A673 (cell line): ENCODE measurements around the gene FGGY. TPM values are rescaled to one million over a fixed set of nuclear protein-coding genes. Genes with fewer than 3 reads are reported as not detected.

Experiments
- BruUV-seq: library from RNA; stranded (reverse); fragments of 400-500 nt; replicated peaks from 2 replicates; lab custom pipeline; 2021; lab: Mats Ljungman, UMichigan
- CTCF ChIA-PET: fragments of 300-600 bp; sonication (Branson Sonifier 250); formaldehyde crosslinking; loops from one replicate; lab custom pipeline; 2022; ENCODE audit warnings: antibody characterized with exemption; lab: Charles Lee
- POLR2A ChIA-PET: fragments of 300-600 bp; sonication (Branson Sonifier 250); formaldehyde crosslinking; loops from one replicate; lab custom pipeline; 2022; ENCODE audit warnings: antibody characterized with exemption; ENCODE audit not compliant: low non-redundant PET; lab: Charles Lee
- DNase-seq: peaks from one replicate; pipeline ENCODE4 v3.0.0-alpha.2; 2015; ENCODE audit warnings: low spot score
- H3K27ac ChIP-seq: fragments of 200-600 bp; sonication (generic); 2 replicates; pipeline ENCODE4 v1.5.1; 2016; ENCODE audit warnings: mixed run types, low read depth, mild to moderate bottlenecking, mixed read lengths, antibody characterized with exemption, low read length; ENCODE audit not compliant: poor library complexity, severe bottlenecking
- H3K27me3 ChIP-seq: fragments of 200-600 bp; sonication (generic); replicated peaks from 2 replicates; pipeline ENCODE4 v1.6.1; 2017; ENCODE audit warnings: mixed run types, low read depth, mild to moderate bottlenecking, mixed read lengths, antibody characterized with exemption, low read length; ENCODE audit not compliant: insufficient read depth, poor library complexity
- H3K36me3 ChIP-seq: fragments of 200-600 bp; sonication (generic); 2 replicates; pipeline ENCODE4 v1.6.1; 2016; ENCODE audit warnings: mixed run types, mild to moderate bottlenecking, mixed read lengths, antibody characterized with exemption, low read length; ENCODE audit not compliant: insufficient read depth, poor library complexity, severe bottlenecking
- H3K4me1 ChIP-seq: fragments of 200-600 bp; sonication (generic); 2 replicates; pipeline ENCODE4 v1.6.1; 2017; ENCODE audit warnings: mixed run types, mild to moderate bottlenecking, mixed read lengths, antibody characterized with exemption, low read length; ENCODE audit not compliant: insufficient read depth, poor library complexity, severe bottlenecking
- H3K4me3 ChIP-seq: fragments of 200-600 bp; sonication (generic); 2 replicates; pipeline ENCODE4 v1.5.1; 2016; ENCODE audit warnings: low read depth, mixed run types, mild to moderate bottlenecking, mixed read lengths, low read length; ENCODE audit not compliant: poor library complexity, severe bottlenecking
- H3K9me3 ChIP-seq: fragments of 200-600 bp; sonication (generic); 2 replicates; pipeline ENCODE4 v1.6.1; 2016; ENCODE audit warnings: mixed run types, low read depth, mild to moderate bottlenecking, mixed read lengths, antibody characterized with exemption, low read length; ENCODE audit not compliant: poor library complexity, severe bottlenecking
- EZH2 ChIP-seq: fragments of 200-600 bp; sonication (generic); IDR thresholded peaks from 2 replicates; pipeline ENCODE4 v1.6.1; 2017; ENCODE audit warnings: borderline replicate concordance, low read depth, mild to moderate bottlenecking, mixed read lengths, antibody characterized with exemption, low read length; ENCODE audit not compliant: poor library complexity, severe bottlenecking
- intact Hi-C: fragments of 100-400 bp; cut with micrococcal nuclease; formaldehyde crosslinking; loops from one replicate; pipeline ENCODE4 v1.10.0; 2022; ENCODE audit not compliant: unreplicated experiment
- total RNA-seq: library from RNA; stranded (reverse); gene quantifications from 2 replicates; pipeline ENCODE4 v1.2.3, GENCODE V29; 2021
- TF ChIP-seq, protein P1 (sequence below): fragments of 300-800, 200-600 bp; sonication (generic); conservative IDR thresholded peaks from 2 replicates; pipeline ENCODE4 v1.5.1; 2017; ENCODE audit warnings: low read depth, mild to moderate bottlenecking, antibody characterized with exemption, low read length, moderate library complexity, mixed read lengths

FGGY gene
- total RNA-seq, 1 experiment from 2014 or later: 2.6 TPM

DNA sequence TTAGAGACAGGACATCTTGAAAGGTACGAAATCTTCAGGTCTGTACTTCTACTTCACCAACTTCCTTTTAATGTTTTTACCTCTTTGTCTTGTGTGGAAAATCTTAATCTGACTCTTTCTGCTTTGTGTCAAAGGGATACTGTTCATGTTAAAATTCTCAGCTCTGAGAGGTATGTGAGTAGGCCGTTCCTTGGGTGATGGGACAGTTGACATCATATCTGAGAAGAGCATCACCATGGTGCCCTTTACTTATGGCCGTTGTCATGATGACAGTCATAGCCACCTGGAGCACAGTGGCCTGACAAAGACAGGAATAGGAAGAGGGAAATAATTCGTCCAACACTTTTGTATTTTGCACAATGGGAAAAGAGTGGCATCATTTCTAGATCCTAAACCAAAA is 145.6 kb downstream of the FGGY start:
- ChIA-PET POLR2A (no interaction called here), CTCF (no interaction called here)
- no peak overlapping the region for H3K27ac ChIP-seq
- intact Hi-C loops: no loop called here
- TF ChIP-seq EZH2: no peak
- TF ChIP-seq, protein P1, sequence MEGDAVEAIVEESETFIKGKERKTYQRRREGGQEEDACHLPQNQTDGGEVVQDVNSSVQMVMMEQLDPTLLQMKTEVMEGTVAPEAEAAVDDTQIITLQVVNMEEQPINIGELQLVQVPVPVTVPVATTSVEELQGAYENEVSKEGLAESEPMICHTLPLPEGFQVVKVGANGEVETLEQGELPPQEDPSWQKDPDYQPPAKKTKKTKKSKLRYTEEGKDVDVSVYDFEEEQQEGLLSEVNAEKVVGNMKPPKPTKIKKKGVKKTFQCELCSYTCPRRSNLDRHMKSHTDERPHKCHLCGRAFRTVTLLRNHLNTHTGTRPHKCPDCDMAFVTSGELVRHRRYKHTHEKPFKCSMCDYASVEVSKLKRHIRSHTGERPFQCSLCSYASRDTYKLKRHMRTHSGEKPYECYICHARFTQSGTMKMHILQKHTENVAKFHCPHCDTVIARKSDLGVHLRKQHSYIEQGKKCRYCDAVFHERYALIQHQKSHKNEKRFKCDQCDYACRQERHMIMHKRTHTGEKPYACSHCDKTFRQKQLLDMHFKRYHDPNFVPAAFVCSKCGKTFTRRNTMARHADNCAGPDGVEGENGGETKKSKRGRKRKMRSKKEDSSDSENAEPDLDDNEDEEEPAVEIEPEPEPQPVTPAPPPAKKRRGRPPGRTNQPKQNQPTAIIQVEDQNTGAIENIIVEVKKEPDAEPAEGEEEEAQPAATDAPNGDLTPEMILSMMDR: no peak
- no peak for DNase-seq
- no peaks in the 10 kb centered on the region for H3K36me3 ChIP-seq
- no peak overlapping the region for H3K4me3 ChIP-seq
- no TSS peak for BruUV-seq
- H3K9me3 ChIP-seq: no peaks in the 10 kb centered on the region
- peaks cover 14% of the 10 kb centered on the region for H3K4me1 ChIP-seq
- H3K27me3 ChIP-seq: no peaks in the 10 kb centered on the region

DNA sequence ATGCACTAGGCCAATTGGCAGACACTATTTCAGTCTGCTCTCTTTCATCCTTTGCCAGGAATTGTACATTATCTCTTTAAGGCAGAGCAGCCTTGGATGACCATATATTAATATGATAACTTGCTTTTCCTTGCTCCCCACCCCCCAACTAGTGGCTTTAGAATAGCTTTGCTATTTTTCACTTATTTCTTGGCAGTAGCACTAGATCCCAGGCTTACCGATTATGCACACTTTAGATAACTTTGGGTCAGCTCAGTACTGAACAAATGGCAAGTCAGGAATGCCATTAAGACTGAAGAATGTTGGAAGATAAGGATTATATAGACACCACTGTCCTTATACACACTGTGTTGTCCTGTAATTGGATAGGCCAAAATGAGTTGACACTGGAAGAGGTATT is 146.4 kb downstream of the FGGY start:
- Histone ChIP-seq H3K27me3 (no peaks in the 10 kb centered on the region), H3K27ac (no peak overlapping the region), H3K4me3 (no peak overlapping the region), H3K4me1 (peaks cover 15% of the 10 kb centered on the region), H3K9me3 (no peaks in the 10 kb centered on the region), H3K36me3 (no peaks in the 10 kb centered on the region)
- DNase-seq: no peak
- TF ChIP-seq, protein P1: no peak
- no peak for TF ChIP-seq EZH2
- ChIA-PET POLR2A (no interaction called here), CTCF (no interaction called here)
- BruUV-seq: no TSS peak
- intact Hi-C loops: no loop called here

DNA sequence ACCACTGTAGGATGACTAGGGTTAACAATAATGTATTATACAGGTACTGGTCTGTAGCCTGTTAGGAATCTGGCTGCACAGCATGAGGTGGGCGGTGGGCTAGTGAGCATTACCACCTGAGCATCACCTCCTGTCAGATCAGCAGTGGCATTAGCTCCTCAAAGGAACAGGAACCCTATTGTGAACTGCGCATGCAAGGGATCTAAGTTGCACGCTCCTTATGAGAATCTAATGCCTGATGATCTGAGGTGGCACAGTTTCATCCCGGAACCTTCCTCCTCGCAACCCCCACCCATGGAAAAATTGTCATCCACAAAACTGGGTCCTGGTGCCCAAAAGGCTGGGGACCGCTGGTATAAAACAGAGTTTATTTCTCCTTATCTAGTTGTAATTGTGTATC is 147.6 kb downstream of the FGGY start:
- DNase-seq: no peak
- no peak overlapping the region for H3K4me3 ChIP-seq
- intact Hi-C loops: no loop called here
- no peak overlapping the region for H3K27ac ChIP-seq
- TF ChIP-seq, protein P1: no peak
- no peak for TF ChIP-seq EZH2
- BruUV-seq: no TSS peak
- no peaks in the 10 kb centered on the region for H3K27me3 ChIP-seq
- H3K4me1 ChIP-seq: peaks cover 15% of the 10 kb centered on the region
- no peaks in the 10 kb centered on the region for H3K36me3 ChIP-seq
- H3K9me3 ChIP-seq: no peaks in the 10 kb centered on the region
- POLR2A ChIA-PET: no interaction called here
- CTCF ChIA-PET: no interaction called here
